Measurements from ENCODE around the gene MRPL22. TPM values are rescaled to one million over a fixed set of nuclear protein-coding genes. Genes with fewer than 3 reads are reported as not detected.

The MRPL22 gene
- total and polyA plus RNA-seq, 2 donors (not counting 1 experiment from before 2014, with no cell fraction given) = 17.8 to 42.6 TPM

DNA sequence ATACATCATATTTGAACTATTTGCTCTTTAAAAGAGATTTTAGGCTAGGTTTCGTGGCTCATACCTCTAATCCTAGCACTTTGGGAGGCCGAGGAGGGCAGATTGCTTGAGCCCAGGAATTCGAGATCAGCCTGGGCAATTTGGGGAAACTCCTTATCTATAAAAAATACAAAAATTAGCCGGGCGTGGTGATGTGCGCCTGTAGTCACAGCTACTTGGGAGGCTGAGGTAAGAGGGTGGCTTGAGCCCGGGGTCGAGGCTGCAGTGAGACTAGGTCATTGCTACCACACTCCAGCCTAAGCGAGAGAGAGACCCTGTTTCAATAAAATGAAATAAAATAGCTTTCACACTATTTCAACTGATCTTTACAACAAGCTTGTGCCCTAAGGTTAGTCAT lies 500 bp upstream of the MRPL22 start:
- Histone ChIP-seq H3K4me1 (ENCODE audit: control insufficient read depth, extremely low read depth, insufficient read depth, low read length) (peaks cover 9% of the 10 kb centered on the region), H3K79me2 (ENCODE audit: control insufficient read depth, insufficient read depth, low read length) (peaks cover 41% of the 10 kb centered on the region), H3K27me3 (ENCODE audit: control insufficient read depth, insufficient read depth, low read length) (no peaks in the 10 kb centered on the region), H3K9ac (ENCODE audit: insufficient read depth, low read length) (peak overlapping the region; percentile 40), H3K4me2 (ENCODE audit: extremely low read depth, insufficient read depth, low read length) (peak overlapping the region; percentile 71), H3K36me3 (ENCODE audit: control insufficient read depth, insufficient read depth, low read length) (no peaks in the 10 kb centered on the region), H3K9me3 (ENCODE audit: control insufficient read depth, insufficient read depth, low read depth, low read length) (no peaks in the 10 kb centered on the region), H3K4me3 (replicated peaks in 1 of 4; ENCODE audit: control extremely low read depth in 1 of 4, insufficient read depth in 1 of 4, low read depth in 3 of 4, low read length in 4 of 4) (peak overlapping the region; percentile 62 to 97 (median 88)), H3K27ac (ENCODE audit: insufficient read depth, low read length) (peak overlapping the region; percentile 58), H4K20me1 (ENCODE audit: control insufficient read depth, extremely low read depth, insufficient read depth, low read length) (no peaks in the 10 kb centered on the region), H2AFZ (ENCODE audit: low read length) (peak overlapping the region; percentile 82)
- DNase-seq (ENCODE audit: low read depth in 2 of 2) = no peak
- no peak for TF ChIP-seq EZH2 (IDR thresholded peaks at IDR 0.05; ENCODE audit: low read length, missing control alignments)
- TF ChIP-seq, protein P1, sequence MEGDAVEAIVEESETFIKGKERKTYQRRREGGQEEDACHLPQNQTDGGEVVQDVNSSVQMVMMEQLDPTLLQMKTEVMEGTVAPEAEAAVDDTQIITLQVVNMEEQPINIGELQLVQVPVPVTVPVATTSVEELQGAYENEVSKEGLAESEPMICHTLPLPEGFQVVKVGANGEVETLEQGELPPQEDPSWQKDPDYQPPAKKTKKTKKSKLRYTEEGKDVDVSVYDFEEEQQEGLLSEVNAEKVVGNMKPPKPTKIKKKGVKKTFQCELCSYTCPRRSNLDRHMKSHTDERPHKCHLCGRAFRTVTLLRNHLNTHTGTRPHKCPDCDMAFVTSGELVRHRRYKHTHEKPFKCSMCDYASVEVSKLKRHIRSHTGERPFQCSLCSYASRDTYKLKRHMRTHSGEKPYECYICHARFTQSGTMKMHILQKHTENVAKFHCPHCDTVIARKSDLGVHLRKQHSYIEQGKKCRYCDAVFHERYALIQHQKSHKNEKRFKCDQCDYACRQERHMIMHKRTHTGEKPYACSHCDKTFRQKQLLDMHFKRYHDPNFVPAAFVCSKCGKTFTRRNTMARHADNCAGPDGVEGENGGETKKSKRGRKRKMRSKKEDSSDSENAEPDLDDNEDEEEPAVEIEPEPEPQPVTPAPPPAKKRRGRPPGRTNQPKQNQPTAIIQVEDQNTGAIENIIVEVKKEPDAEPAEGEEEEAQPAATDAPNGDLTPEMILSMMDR (conservative IDR thresholded peaks at IDR 0.05 in 1 of 2, IDR thresholded peaks at IDR 0.05 in 1 of 2; ENCODE audit: low read depth in 1 of 2, low read length in 2 of 2) = no peak

DNA sequence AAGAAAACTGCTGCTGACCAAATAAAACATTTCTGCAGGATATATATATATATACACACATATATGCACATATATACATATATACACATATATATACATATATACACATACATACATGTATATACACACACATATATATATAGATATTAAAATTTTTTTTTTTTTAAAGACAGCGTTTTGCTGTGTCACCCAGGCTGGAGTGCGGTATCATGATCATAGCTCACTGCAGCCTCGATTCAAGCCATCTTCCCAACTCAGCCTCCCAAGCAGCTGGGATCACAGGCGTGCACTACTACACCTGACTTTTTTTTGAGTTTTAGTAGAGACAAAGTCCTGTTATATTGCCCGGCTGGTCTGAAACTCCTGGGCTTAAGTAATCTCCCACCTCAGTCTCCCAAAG lies 2.7 kb downstream of the MRPL22 start:
- Histone ChIP-seq H3K27me3 (ENCODE audit: control insufficient read depth, insufficient read depth, low read length) (no peaks in the 10 kb centered on the region), H2AFZ (ENCODE audit: low read length) (no peak overlapping the region), H3K27ac (ENCODE audit: insufficient read depth, low read length) (no peak overlapping the region), H3K79me2 (ENCODE audit: control insufficient read depth, insufficient read depth, low read length) (peaks cover 43% of the 10 kb centered on the region), H3K4me3 (replicated peaks in 1 of 4; ENCODE audit: control extremely low read depth in 1 of 4, insufficient read depth in 1 of 4, low read depth in 3 of 4, low read length in 4 of 4) (no peak overlapping the region), H3K9me3 (ENCODE audit: control insufficient read depth, insufficient read depth, low read depth, low read length) (no peaks in the 10 kb centered on the region), H3K9ac (ENCODE audit: insufficient read depth, low read length) (no peak overlapping the region), H3K4me2 (ENCODE audit: extremely low read depth, insufficient read depth, low read length) (no peak overlapping the region), H3K36me3 (ENCODE audit: control insufficient read depth, insufficient read depth, low read length) (no peaks in the 10 kb centered on the region), H3K4me1 (ENCODE audit: control insufficient read depth, extremely low read depth, insufficient read depth, low read length) (peaks cover 2% of the 10 kb centered on the region), H4K20me1 (ENCODE audit: control insufficient read depth, extremely low read depth, insufficient read depth, low read length) (no peaks in the 10 kb centered on the region)
- DNase-seq (ENCODE audit: low read depth in 2 of 2) = no peak
- TF ChIP-seq, protein P1 (conservative IDR thresholded peaks at IDR 0.05 in 1 of 2, IDR thresholded peaks at IDR 0.05 in 1 of 2; ENCODE audit: low read depth in 1 of 2, low read length in 2 of 2) = no peak
- TF ChIP-seq EZH2 (IDR thresholded peaks at IDR 0.05; ENCODE audit: low read length, missing control alignments) = no peak

DNA sequence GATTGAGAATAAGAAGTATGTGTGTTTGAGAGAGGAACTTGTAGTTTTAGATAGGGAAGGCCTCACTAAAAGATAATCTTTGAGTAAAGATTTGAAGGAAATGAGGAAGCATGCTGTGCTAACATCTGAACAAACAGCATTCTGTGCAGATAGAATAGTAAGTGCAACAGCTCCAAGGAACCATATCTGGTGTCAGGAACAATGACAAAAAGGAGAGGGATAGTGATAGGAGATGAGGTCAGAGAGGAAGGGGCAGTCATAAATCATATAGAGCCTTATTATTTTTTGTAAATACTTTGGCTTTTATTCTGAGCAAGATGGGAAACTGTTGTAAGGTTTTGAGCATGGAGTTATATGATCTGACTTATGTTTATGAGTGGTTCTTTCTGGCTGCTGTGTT lies 3.8 kb downstream of the MRPL22 start:
- H3K4me3 ChIP-seq (replicated peaks in 1 of 4; ENCODE audit: control extremely low read depth in 1 of 4, insufficient read depth in 1 of 4, low read depth in 3 of 4, low read length in 4 of 4) = no peak overlapping the region
- H3K27ac ChIP-seq (ENCODE audit: insufficient read depth, low read length) = no peak overlapping the region
- no peaks in the 10 kb centered on the region for H3K9me3 ChIP-seq (ENCODE audit: control insufficient read depth, insufficient read depth, low read depth, low read length)
- no peaks in the 10 kb centered on the region for H4K20me1 ChIP-seq (ENCODE audit: control insufficient read depth, extremely low read depth, insufficient read depth, low read length)
- H3K79me2 ChIP-seq (ENCODE audit: control insufficient read depth, insufficient read depth, low read length) = peaks cover 43% of the 10 kb centered on the region
- no peak overlapping the region for H2AFZ ChIP-seq (ENCODE audit: low read length)
- no peak overlapping the region for H3K4me2 ChIP-seq (ENCODE audit: extremely low read depth, insufficient read depth, low read length)
- no peak overlapping the region for H3K9ac ChIP-seq (ENCODE audit: insufficient read depth, low read length)
- no peaks in the 10 kb centered on the region for H3K36me3 ChIP-seq (ENCODE audit: control insufficient read depth, insufficient read depth, low read length)
- H3K4me1 ChIP-seq (ENCODE audit: control insufficient read depth, extremely low read depth, insufficient read depth, low read length) = peaks cover 2% of the 10 kb centered on the region
- no peak for TF ChIP-seq EZH2 (IDR thresholded peaks at IDR 0.05; ENCODE audit: low read length, missing control alignments)
- TF ChIP-seq, protein P1 (conservative IDR thresholded peaks at IDR 0.05 in 1 of 2, IDR thresholded peaks at IDR 0.05 in 1 of 2; ENCODE audit: low read depth in 1 of 2, low read length in 2 of 2) = no peak
- DNase-seq (ENCODE audit: low read depth in 2 of 2) = no peak
- no peaks in the 10 kb centered on the region for H3K27me3 ChIP-seq (ENCODE audit: control insufficient read depth, insufficient read depth, low read length)
